Left renal cortex interstitium (tissue), 4 donors: Measurements from ENCODE around the gene ATP7A. TPM values are rescaled to one million over a fixed set of nuclear protein-coding genes. Genes with fewer than 3 reads are reported as not detected.
"Not testable (repeated sequence)": the region's sequence is repeated elsewhere in the genome, so short reads cannot be mapped to it uniquely, and the experiment has no call there.

ENCODE experiments used
- DNase-seq, 4 donors: peaks; one replicate each; pipeline ENCODE4 v3.0.0-alpha.2; 2013; ENCODE audit warnings: low read depth in 4 of 4, low spot score in 2 of 4, missing footprints in 1 of 4
- polyA plus RNA-seq, 4 donors: library from polyadenylated mRNA; unstranded; fragments of 120-200 nt; gene quantifications; one replicate each; pipeline ENCODE4 v1.2.1, GENCODE V29; 2013; ENCODE audit not compliant: insufficient read length in 4 of 4

The ATP7A gene
- polyA plus RNA-seq, 4 donors = 14.3 to 18.5 (median 15.0) TPM

- no peak for DNase-seq
Observed at GRCh38 chrX:77938083-77938680, 27.7 kb downstream of the ATP7A start.

- not testable (repeated sequence) for DNase-seq
Observed at GRCh38 chrX:77945031-77945430, 34.5 kb downstream of the ATP7A start.

GRCh38 chrX:77945910-77946545, 35.5 kb downstream of the ATP7A start:
- no peak for DNase-seq

- no peak for DNase-seq
Observed at GRCh38 chrX:77946571-77946970, 36.1 kb downstream of the ATP7A start.

GRCh38 chrX:77949840-77950239, 39.3 kb downstream of the ATP7A start:
- DNase-seq = no peak

- DNase-seq = no peak
Observed at GRCh38 chrX:77952173-77952572, 41.7 kb downstream of the ATP7A start.

GRCh38 chrX:77953302-77953701, 42.8 kb downstream of the ATP7A start:
- DNase-seq = no peak

GRCh38 chrX:77953708-77954107, 43.2 kb downstream of the ATP7A start:
- DNase-seq = no peak

GRCh38 chrX:77960567-77960966, 50.1 kb downstream of the ATP7A start:
- no peak for DNase-seq

- no peak for DNase-seq
Observed at GRCh38 chrX:77961063-77961462, 50.6 kb downstream of the ATP7A start.

GRCh38 chrX:77962068-77962902, 51.8 kb downstream of the ATP7A start:
- no peak for DNase-seq

GRCh38 chrX:77966361-77966760, 55.9 kb downstream of the ATP7A start:
- DNase-seq = no peak

- DNase-seq = no peak
Observed at GRCh38 chrX:77967631-77968030, 57.1 kb downstream of the ATP7A start.

- DNase-seq = no peak
Observed at GRCh38 chrX:77969538-77969937, 59.0 kb downstream of the ATP7A start, which contains the start of gene PGAM4. TSS of gene PGAM4 (minus strand) at chrX:77969638. CDS start at chrX:77969638, 0 bp downstream.

GRCh38 chrX:77975755-77976154, 65.3 kb downstream of the ATP7A start:
- DNase-seq = no peak

GRCh38 chrX:77977095-77977494, 66.6 kb downstream of the ATP7A start:
- DNase-seq = no peak

GRCh38 chrX:77977518-77977917, 67.0 kb downstream of the ATP7A start:
- peak in 1 of 4 donors; percentile 6 for DNase-seq

GRCh38 chrX:77979870-77980269, 69.4 kb downstream of the ATP7A start:
- DNase-seq = no peak

GRCh38 chrX:78011846-78012245, 101.4 kb downstream of the ATP7A start:
- no peak for DNase-seq

- no peak for DNase-seq
Observed at GRCh38 chrX:78019586-78020483, 109.3 kb downstream of the ATP7A start.
